DMS53 (cell line): Measurements from ENCODE around the gene FAM221B.

Source experiments
- DNase-seq: peaks from one replicate; lab custom pipeline; 2025; lab: John Stamatoyannopoulos, UW

Gene FAM221B, protein sequence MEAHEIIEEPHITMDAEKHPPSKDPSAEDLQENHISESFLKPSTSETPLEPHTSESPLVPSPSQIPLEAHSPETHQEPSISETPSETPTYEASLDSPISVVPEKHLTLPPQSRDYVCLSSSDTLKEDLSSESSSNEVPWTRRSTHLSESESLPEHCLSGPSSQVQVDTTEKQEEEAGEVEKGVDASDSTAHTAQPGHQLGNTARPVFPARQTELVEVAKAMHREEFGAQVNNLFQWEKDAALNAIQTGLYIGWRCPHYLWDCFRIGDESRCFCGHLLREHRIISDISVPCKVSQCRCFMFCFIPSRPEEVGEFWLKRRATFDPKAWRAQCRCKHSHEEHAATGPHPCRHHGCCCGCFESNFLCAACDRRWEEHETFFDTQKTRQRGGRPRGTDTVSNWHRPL

DNA sequence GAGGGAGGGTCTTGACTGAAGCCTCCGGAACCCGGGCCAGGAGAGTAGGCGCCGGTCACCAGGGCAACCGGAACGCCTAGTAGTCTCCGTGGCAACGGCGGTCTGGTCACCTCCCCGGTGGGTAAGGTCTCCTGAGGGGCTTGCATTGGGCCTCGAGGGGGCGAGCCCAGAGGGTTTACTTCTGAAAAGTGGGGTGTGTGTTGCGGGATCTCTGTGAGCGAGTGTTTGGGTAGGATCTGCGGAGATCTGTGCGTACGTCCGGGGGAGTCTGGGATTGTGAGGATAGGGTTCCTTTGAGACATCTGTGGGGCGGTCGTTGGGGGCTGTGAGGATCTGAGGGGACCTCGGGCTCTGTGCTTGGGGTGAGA lies at the start of gene FAM221B:
FAM221B (minus strand) TSS at position 17 of the 368 bp plus-strand sequence. CDS start 2,571 bp downstream, outside the sequence.
- DNase-seq: peak; percentile 59

DNA sequence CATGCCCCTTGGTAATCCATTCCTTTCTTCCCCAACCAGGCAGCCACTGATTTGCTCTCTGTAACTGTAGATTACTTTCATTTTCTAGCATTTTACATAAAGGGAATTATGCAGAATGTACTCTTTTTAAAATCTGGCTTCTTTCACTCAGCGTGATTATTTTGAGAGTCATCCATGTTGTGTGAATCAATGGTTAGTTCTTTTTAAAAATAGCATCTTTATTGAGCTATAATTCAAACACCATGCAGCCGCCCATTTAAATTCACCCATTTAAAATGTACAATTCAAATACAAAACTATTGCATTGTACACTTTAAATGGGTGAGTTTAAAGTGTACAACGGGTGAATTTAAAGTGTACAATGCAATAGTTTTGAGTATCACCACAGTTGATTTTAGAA lies 44.0 kb upstream of the FAM221B start:
- no peak for DNase-seq

DNA sequence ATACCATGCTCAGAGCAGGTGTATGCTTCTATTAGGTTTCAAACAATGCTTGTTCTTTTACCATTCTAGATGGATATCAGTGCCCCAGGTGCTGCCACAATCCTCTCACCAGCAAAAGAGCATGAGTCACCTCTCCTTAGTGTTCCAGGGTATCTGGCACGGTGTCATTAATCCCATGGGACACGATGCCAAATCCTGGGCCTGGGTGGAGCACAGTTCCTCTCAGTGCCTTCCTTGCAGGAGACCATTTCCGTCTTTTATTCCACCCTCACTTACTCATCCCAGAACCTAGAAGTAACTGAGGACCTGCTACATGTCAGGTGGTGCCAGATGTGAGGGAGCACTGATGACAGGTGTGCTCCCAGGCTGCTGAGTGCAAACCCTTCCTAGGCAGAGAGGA lies 43.0 kb upstream of the FAM221B start:
- DNase-seq: peak; percentile 66

DNA sequence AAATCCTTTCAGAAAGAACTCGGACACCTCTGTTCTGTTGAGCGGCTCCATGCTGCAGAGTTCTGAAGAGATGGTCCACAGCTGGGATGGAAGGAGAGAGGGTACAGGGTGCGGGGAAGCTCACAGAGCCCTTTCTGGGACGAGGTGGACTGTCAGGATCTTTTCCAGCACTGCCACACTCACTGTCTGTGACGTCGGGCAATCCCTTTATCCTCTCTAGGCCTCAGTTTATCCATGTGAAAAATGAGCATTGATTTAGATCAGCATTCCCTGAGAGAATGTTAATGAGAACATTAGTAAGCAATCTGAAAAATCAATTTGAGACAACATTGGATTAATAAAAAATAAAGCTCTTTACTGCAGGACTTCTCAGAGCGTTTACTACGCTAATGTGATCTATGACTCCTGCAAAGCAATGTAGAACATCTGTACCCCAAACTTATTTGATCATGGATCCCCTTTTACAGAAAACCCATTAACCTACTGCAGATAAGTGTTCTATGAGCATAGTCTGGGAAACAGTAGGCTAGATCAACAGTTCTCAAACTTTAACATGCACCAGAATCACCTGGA lies 41.9 kb upstream of the FAM221B start, which contains the start of gene OR13J1:
OR13J1 (minus strand) TSS at position 51 of the 573 bp plus-strand sequence; CDS start at position 51, 0 bp downstream.
- DNase-seq: no peak

DNA sequence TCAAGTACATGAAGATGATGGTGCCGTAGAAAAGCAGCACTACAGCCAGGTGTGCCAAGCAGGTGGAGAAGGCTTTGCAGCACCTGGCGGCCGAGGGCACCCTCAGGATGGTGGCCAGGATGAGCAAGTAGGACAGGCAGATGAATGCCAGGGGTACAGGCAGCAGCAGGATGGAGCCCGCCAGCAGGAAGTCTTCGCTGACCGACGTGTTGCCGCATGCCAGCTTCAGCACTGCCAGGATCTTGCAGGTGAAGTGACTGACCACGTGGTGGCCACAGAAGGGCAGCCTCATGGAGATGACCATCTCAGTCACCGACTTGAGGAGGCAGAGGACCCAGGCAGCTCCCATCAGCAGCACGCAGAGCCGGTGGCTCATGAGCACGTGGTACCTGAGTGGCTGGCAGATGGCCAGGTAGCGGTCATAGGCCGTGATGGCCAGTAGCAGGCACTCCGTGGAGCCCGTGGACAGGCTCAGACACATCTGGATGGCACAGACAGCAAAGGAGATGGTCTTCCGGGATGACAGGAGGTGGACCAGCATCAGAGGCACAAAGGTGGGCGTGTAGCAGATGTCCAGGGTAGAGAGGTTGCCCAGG lies 41.2 kb upstream of the FAM221B start:
- peak; percentile 4 for DNase-seq

DNA sequence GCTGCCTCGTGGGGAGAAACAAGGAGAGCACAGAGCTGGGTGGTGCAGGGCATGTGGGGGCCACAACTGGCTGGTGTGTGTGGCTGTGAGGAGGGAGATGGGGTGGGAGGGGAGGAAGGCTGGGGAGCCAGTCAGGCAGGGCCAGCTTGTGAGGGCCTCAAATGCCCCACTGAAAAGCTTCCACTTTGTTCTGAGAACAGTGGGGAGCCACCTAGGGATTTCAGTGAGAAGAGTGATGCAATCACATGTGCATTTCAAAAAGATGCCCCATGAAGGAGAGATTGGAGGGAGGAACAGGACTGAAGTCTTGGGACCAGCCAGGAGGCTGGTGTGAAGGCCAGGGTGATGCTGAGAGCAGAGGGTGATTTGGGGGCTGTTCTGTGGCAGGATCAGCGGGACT lies 40.4 kb upstream of the FAM221B start:
- no peak for DNase-seq

DNA sequence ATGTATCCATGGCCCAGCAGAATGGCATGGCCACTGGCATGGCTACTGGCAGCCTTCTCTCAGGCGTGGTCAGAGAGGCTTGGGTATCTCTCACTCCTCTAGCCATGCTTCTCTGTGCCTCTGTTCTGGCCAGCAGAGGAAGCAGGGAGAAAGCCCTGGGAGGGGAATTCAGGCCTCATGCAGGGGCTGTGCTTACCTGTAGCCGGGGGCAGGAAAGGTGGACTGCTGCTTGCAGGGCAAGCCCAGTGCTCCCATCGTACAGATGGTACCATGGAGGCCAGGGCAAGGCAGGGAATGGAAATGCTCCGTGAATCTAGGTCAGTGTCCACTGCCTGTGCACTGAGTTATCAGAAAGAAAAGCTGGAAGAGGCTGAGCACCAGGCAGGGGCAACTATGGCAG lies 39.0 kb upstream of the FAM221B start:
- no peak for DNase-seq

DNA sequence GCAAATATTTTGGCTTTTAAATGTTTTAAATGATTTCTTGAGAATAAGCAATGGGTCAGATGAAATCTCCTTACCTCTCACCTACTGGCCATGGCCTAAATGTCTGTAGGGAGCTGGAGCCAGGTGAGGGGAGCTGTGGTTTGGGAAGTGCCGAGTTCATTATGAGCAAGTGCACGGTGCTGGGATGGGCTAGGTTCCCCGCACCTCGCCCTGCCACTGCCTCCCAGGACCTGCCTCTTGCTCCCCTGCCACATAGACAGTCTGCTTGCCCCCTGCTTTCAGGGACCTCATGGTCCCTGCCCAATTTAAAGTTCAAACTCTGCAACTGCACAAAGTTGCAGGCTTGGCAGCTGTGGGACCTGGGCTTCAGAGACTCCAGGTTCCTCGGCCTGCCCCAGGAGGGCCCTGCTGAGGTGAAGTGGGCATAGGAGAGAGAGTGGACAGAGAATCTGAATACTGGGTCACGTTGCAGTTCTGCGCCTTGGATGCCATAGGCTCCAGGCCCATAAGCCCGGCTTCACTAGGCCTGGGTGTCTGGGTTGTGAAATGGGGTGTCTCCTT lies 36.2 kb upstream of the FAM221B start:
- DNase-seq: no peak

DNA sequence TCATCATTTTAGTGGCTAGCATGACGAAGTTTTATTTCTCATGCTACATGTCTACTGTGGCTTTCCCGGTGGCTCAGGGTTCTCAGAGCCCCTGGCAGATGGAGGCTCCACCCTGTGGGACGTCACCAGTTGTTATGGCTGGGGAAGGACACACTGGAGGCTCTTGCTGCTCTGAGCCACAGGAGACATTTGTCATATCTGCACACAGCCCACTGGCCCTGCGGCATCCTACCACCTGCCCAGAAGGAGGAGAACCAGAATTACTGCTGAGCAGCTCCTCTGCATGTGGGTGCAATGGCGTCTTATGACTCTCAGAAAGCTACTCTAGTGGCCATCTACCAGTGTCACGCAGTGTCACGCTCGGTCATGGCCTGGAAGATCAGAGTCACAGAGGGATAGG lies 35.1 kb upstream of the FAM221B start:
- no peak for DNase-seq

DNA sequence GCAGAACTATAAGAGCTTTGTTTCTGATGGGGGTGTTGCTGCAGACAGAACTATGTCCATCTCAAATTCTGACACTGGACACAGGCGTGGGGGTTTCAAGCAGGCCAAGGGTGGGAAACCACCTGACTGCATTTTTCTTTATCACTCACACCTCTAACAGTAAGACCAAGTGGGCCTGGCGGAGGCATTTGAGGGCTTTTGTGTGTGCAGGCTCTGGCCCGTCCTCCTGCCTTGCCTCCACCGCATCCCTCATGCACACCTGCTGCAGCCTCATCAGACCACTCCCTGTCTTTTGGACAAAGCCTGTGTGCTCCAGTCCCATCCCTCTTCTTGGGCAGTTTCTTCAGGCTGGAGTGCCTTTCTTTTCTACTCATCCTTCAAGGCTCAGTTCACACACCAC lies 33.8 kb upstream of the FAM221B start:
- DNase-seq: no peak

DNA sequence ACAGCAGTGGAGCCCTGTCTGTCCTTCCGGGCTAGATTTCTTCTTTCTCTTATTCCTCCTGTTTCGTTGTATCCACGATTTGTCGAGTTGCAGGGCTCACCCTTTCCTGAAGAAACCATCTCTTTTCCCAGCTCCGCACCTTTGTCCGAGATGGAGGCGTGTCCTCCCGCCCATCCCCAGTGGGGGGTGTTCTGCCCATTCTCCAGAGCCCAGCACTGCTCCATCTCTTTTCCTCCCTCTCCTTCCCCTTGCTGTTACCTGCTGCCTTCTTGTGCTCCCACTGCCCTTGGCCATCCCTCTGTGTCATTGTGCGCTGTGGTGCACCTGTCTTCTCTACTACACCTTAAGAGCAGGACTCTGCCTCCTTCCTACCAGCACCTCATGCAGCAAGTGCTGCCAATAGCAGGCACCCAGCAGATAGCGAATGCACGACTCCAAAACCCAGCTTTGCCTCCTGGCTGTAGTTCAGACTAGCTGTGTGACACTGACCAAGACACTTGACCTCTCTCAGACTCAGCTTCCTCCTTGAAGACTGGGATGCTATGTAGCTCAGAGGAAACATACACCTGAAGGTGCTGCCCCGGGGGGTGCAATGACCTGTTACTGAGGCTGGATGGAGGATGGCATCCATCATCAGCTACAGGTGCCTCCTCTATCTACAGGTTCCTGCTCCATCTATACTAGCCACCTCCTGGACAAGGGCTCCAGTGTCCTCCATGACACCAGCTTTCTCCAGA lies 32.8 kb upstream of the FAM221B start:
- DNase-seq: no peak

DNA sequence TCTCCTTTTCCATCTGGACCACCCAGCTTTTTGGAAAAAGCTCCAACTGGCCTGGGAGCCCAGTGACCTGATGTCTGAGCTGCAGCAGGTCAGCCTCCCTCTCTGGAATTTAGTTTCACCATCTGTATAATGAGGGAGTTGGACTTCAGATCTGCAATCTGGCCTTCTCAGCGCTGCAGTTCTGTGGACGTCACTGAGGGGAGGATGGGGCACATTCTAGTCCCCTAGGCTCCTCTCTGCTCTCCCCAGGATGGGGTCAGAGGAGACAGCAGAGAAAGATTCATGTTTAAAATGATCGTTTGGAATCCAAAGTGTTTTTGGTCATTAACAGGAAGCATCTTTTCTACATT lies 31.4 kb upstream of the FAM221B start:
- DNase-seq: no peak

DNA sequence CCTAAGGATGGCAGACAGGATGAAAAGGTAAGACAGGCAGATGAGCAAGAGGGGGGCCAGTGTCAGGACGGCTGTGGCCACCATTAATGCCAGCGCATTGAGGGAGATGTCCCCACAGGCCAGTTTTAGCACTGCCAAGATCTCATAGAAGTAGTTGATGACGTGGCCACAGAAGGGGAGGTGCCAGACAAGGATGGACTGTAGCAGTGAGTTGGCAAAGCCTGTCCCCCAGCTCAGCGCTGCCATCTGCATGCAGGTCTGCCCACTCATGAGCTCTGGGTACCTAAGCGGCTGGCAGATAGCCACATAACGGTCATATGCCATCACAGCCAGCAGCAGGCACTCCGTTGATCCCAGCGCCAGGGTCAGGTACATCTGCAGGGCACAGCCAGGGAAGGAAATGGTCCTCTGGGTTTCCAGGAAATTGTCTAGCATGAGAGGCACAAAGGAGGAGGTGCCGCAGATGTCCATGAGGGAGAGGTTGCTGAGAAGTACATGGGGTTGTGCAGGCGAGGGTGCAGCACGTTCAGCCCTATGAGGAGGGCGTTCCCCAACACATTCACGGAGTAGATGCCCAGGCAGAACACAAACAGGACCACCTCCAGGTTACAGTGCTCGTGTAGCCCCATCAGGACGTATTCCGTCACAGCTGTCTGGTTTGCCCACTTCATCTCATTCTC lies 30.9 kb upstream of the FAM221B start:
- DNase-seq: peak; percentile 3

DNA sequence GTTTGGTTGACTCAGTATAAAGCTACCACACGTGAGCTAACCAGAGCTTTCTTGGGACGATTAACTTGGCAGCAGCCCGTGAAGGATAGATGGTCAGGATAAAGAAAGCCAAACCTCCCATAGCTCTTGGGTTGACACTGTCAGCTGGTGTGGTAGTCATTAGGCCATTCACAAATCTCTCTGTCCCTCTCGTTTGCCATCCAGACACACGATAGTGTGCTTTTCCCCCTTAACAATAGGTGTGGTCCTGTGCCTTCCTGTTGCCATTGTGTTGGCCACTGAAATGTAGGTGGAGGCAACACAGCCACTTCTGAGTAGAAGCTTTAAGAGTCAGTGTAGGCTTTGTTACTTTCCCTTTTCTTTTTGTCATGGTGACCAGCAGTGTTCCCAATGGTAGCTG lies 29.9 kb upstream of the FAM221B start:
- no peak for DNase-seq

DNA sequence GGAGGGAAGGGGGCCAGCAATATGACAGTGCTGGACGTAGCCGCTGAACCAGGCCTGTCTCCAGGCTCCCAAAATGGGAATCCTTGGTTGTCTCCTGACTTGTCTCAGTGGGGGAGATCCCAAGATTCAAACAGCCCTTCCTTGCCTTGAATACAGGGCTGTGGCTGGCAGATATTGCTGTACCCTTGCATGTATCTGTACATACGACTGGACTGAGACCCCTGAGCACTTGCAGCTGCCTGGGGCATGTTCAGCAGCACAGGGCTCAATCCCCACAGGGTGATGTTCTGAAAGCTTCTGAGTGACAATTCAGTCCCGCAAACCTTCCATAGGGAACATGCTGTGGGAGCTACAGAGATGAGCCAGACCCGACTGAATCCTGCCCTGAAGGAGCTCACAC lies 28.4 kb upstream of the FAM221B start:
- no peak for DNase-seq

DNA sequence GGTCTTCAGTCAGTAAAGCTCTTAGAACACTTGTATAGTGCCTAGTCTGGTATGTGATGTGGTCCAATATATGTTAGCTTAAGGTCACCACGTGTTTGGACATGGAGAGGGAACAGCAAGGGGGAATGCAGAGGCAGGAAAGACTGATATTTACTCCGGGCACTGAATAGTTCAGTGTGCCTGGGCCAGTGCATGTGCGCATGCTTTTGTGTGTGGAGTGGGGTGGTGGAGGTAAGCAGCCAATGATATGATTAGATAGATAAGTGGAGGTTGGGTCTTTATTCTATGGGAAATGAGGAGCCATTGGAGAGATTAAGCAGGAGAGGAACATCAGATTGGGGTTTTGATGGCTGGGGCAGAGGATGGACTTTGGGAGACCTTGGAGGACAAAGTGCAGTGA lies 27.7 kb upstream of the FAM221B start:
- DNase-seq: no peak

DNA sequence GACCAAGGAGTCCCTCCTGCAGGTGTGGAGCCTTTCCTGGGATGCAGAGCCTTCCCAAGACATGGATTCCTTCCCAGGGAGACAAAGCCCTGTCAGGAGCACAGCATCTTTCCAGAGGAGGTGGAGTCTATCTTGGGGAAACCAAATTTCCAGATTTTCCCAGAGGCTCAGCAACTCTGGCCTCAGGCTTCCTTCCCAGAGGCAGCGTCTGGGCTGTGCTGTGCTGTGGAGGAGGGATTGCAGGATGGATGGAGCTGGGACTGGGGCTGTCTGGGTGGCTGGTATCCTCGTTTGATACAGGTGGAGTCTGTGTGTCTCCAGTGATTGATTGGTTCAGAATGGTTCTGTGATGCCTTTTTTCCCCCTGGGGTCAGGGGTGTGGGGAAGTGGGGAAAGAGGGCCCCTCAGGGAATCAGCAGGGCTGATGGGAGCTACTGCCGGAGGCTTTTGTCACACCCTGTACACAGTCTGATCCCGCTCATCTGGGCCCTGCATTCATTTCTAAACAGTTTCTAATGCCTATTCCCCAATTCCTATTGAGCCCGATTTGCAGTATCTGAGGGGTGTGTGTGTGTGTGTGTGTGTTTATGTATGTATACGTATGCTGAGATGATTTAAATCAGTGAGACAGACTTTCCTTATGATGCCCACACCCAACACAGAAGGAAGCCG lies 25.7 kb upstream of the FAM221B start:
- DNase-seq: no peak

DNA sequence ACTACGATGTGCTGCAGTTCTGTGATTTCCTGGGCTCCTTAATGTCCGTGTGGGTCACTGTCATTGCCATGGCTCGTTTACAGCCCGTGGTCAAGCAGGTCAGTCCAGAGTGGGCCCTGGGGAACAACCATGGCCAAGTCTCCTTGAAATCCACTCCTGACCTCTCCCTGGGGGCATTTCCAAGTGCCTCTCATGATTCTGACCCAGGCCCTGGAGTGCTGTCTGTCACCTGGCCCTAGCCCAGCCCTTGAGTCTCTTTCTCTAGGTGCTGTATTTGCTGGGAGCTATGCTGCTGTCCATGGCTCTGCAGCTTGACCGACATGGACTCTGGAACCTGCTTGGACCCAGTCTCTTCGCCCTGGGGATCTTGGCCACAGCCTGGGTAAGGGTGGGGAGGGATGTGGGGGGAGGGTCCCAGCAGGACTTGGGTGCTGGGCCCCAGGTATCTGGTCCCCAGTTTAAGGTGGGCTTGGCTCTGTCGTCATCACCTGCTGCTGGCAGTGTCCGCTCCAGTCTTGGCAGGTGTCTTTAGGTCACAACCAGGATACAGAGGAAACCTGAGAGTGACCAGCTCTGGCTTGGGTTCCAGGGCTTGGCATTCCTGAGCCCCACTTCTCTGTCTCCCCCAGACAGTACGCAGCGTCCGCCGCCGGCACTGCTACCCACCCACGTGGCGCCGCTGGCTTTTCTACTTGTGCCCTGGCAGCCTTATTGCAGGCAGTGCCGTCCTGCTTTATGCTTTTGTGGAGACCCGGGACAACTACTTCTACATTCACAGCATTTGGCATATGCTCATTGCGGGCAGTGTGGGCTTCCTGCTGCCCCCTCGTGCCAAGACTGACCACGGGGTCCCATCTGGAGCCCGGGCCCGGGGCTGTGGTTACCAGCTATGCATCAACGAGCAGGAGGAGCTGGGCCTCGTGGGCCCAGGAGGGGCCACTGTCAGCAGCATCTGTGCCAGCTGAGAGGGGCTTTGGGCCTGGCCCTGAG lies 24.6 kb upstream of the FAM221B start:
- no peak for DNase-seq

DNA sequence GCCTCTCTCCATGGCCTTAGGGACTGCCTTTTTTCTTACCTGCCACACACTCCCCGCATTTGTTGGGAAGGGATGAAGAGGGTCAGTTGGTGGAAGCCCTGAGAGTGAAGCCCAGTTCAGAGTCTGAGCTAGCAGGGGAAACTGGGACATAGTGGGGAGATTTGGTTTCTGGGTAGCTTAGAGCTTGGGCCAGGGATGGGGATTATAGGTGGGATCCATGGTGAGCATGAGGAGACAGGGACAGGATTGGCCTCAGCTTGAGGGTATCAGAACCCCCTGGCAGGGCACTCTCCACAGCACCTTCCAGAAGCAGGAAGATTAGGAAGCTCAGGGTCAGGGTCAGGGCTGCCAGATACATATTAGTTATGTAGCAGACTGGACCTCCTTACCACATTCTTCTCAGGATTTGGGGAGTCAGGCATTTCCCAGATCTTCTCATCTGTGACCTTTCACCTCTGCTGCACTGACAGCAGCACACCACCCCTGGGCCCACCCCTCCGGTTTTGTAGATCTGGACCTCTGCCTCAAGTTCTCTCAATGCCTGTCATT lies 23.8 kb upstream of the FAM221B start:
- DNase-seq: no peak
